Sigmoid colon (tissue), 7 donors: Measurements from ENCODE around the gene TMEM198. TPM values are rescaled to one million over a fixed set of nuclear protein-coding genes. Genes with fewer than 3 reads are reported as not detected.
A peak's percentile ranks its signal among the peaks of the same experiment; 100 is the strongest.

Experiments used
- DNase-seq: peaks from one replicate; pipeline ENCODE4 v3.0.0-alpha.2; 2019
- H3K27ac ChIP-seq, 4 donors: fragments of 200-600 bp; sonication (generic); one replicate each; pipeline ENCODE4 v1.5.1; 2016 to 2019; ENCODE audit warnings: mild to moderate bottlenecking in 1 of 4
- H3K27me3 ChIP-seq, 3 donors: fragments of 200-600 bp; sonication (generic); one replicate each; pipeline ENCODE4 v1.5.1; 2019; ENCODE audit warnings: mild to moderate bottlenecking in 1 of 3
- H3K36me3 ChIP-seq, 4 donors: fragments of 200-600 bp; sonication (generic); one replicate each; pipeline ENCODE4 v1.5.1; 2016 to 2019
- H3K4me1 ChIP-seq, 4 donors: fragments of 200-600 bp; sonication (generic); one replicate each; pipeline ENCODE4 v1.5.1; 2017 to 2019
- H3K4me3 ChIP-seq, 4 donors: fragments of 200-600 bp; sonication (generic); one replicate each; pipeline ENCODE4 v1.5.1; 2017 to 2019; ENCODE audit warnings: mild to moderate bottlenecking in 2 of 4, moderate library complexity in 1 of 4
- H3K9me3 ChIP-seq, 4 donors: fragments of 200-600 bp in 3 of 4; sonication (generic) in 3 of 4; one replicate each; pipeline versions ENCODE4 v1.5.1 to v1.6.1; 2013 to 2019
- CTCF ChIP-seq, 4 experiments: fragments of 450-650 bp in 3 of 4; fragments of 200-600 bp in 1 of 4; IDR thresholded peaks; one replicate each; pipeline ENCODE4 v1.5.1; 2016 to 2019; ENCODE audit warnings: antibody characterized with exemption in 4 of 4, mild to moderate bottlenecking in 3 of 4, moderate library complexity in 2 of 4
- EP300 ChIP-seq, 4 donors: sonication (generic); formaldehyde crosslinking; IDR thresholded peaks; one replicate each; pipeline ENCODE4 v1.6.1; 2017; ENCODE audit warnings: antibody characterized with exemption in 4 of 4
- POLR2A ChIP-seq, 2 donors: fragments of 450-650 bp; IDR thresholded peaks; one replicate each; pipeline ENCODE4 v1.6.1; 2016; ENCODE audit warnings: antibody characterized with exemption in 2 of 2, mild to moderate bottlenecking in 2 of 2, moderate library complexity in 2 of 2
- POLR2AphosphoS5 ChIP-seq, 4 donors: sonication (generic); formaldehyde crosslinking; IDR thresholded peaks; one replicate each; pipeline ENCODE4 v1.6.1; 2017; ENCODE audit warnings: antibody characterized with exemption in 4 of 4
- WGBS, 2 donors: extraction: QIAGEN DNeasy Blood & Tissue Kit; methylation state at CpG; one replicate each; pipeline ENCODE4 v1.1.7; 2013; 5-methylcytosine and 5-hydroxymethylcytosine counted together
- intact Hi-C: fragments of 100-400 bp; cut with DNase I; formaldehyde crosslinking; loops from one replicate; pipeline ENCODE4 v1.15.1; 2023
- polyA plus RNA-seq, 3 donors: library from polyadenylated mRNA; stranded (reverse); fragments of 200-250 nt; gene quantifications; one replicate each; pipeline ENCODE4 v1.2.3, GENCODE V29; 2013
- total RNA-seq, 4 donors: library from RNA; depleted of rRNA; stranded (reverse); fragments of >200 nt; gene quantifications; one replicate each; pipeline ENCODE4 v1.1.0, GENCODE V29; 2016
- donor health status: healthy with polysubstance abuse.
- donor health status: Bipolar disorder and iron deficiency.
- donor health status: healthy.

TMEM198 gene
- total and polyA plus RNA-seq, 7 donors, result 0.71 to 3.9 (median 1.6) TPM; not detected in 1

DNA sequence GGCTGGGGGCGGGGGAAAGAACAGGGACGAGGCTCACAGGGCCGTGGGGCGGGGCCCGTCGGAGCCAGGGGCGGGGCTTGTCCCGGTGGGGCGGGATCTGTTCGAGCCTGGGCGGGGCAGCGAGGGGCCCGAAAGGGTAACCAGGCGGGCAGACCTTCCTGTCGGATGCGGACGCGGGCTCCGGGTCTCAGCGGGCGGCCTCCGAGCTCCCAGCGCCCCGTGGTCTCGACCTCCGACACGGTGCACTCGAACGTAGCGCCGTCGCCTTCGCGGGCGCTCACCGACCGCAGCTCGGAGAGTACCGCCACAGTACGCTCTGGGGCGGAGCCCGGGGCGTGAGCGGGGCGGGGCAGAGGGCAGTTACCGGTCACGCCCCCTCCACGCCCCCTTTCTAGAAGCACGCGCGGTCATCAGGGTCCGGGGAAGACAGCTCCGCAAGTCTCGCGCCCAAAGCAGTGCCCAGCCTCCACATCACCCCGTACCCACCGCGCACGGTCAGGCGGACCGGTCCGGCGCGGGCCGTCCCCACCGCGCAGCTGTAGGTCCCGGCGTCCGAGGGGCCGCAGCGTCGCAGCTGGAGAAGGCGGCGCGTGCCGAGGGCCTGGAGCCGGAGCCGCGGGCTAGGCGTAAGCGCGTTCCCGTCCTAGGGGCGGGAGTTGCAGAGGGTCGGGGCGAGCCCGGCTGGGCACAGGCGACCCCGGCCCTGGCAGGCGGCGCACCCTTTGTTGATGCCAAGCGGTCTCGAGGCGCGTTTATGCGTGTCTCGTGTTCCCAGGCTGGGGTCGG lies 8.7 kb downstream of the TMEM198 start:
- Histone ChIP-seq H3K4me3 (peak overlapping the region; percentile 49 to 64 (median 56)), H3K27ac (peak overlapping the region; percentile 50 to 78 (median 66)), H3K27me3 (peaks cover 0 to 13% (median 0%) of the 10 kb centered on the region in 3 donors), H3K9me3 (no peaks in the 10 kb centered on the region), H3K4me1 (peaks cover 0 to 27% (median 21%) of the 10 kb centered on the region in 4 donors), H3K36me3 (peaks cover 0 to 19% (median 0%) of the 10 kb centered on the region in 4 donors)
- DNase-seq, result peak; percentile 93
- TF ChIP-seq CTCF (IDR thresholded peaks at IDR 0.05) (no peak), POLR2AphosphoS5 (IDR thresholded peaks at IDR 0.05) (peak in 3 of 4 donors; percentile 29 to 47 (median 36))
- intact Hi-C loops, result loop anchor here (1.0 kb wide), 1 partner anchor 45 kb away; the partner anchor contains the start of gene STK11IP
- WGBS, 2 donors, result 2% methylated on average over 99 of the region's 99 CpGs

- Histone ChIP-seq H3K4me3 (peak overlapping the region; percentile 49 to 64 (median 56)), H3K27ac (peak overlapping the region in 2 of 4 donors; percentile 69 to 78), H3K27me3 (peaks cover 0 to 13% (median 0%) of the 10 kb centered on the region in 3 donors), H3K36me3 (peaks cover 0 to 19% (median 0%) of the 10 kb centered on the region in 4 donors), H3K4me1 (peaks cover 0 to 27% (median 21%) of the 10 kb centered on the region in 4 donors), H3K9me3 (no peaks in the 10 kb centered on the region)
- DNase-seq, result no peak
- TF ChIP-seq CTCF (IDR thresholded peaks at IDR 0.05) (no peak), EP300 (IDR thresholded peaks at IDR 0.05) (no peak), POLR2AphosphoS5 (IDR thresholded peaks at IDR 0.05) (no peak), POLR2A (IDR thresholded peaks at IDR 0.05) (no peak)
- intact Hi-C loops, result loop anchor here (1.0 kb wide), 1 partner anchor 44 kb away; the partner anchor contains the start of gene STK11IP
- 23 to 37% methylated on average over 7 of the region's 7 CpGs for WGBS, 2 donors
Measured at GRCh38 chr2:219553168-219553417, 9.3 kb downstream of the TMEM198 start.

GRCh38 chr2:219553463-219553963 lies 9.7 kb downstream of the TMEM198 start:
- WGBS, 2 donors, result 80 to 86% methylated on average over 12 of the region's 12 CpGs
- Histone ChIP-seq H3K27ac (no peak overlapping the region), H3K4me1 (peaks cover 0 to 27% (median 21%) of the 10 kb centered on the region in 4 donors), H3K27me3 (peaks cover 0 to 13% (median 0%) of the 10 kb centered on the region in 3 donors), H3K4me3 (peak overlapping the region in 1 of 4 donors; percentile 62), H3K9me3 (no peaks in the 10 kb centered on the region), H3K36me3 (peaks cover 0 to 19% (median 0%) of the 10 kb centered on the region in 4 donors)
- no peak for DNase-seq
- no peak for TF ChIP-seq POLR2A (IDR thresholded peaks at IDR 0.05)
- no peak for TF ChIP-seq POLR2AphosphoS5 (IDR thresholded peaks at IDR 0.05)
- TF ChIP-seq CTCF (IDR thresholded peaks at IDR 0.05), result no peak
- no peak for TF ChIP-seq EP300 (IDR thresholded peaks at IDR 0.05)
- intact Hi-C loops, result loop anchor here (1.0 kb wide), 1 partner anchor 44 kb away; the partner anchor contains the start of gene STK11IP

- H3K9me3 ChIP-seq, result no peaks in the 10 kb centered on the region
- peaks cover 0 to 27% (median 21%) of the 10 kb centered on the region in 4 donors for H3K4me1 ChIP-seq
- peaks cover 0 to 24% (median 0%) of the 10 kb centered on the region in 4 donors for H3K36me3 ChIP-seq
- no peak for DNase-seq
- H3K27me3 ChIP-seq, result peaks cover 0 to 13% (median 0%) of the 10 kb centered on the region in 3 donors
- intact Hi-C loops, result no loop called here
- TF ChIP-seq EP300 (IDR thresholded peaks at IDR 0.05) (no peak), POLR2AphosphoS5 (IDR thresholded peaks at IDR 0.05) (no peak), POLR2A (IDR thresholded peaks at IDR 0.05) (no peak), CTCF (IDR thresholded peaks at IDR 0.05) (no peak)
- no peak overlapping the region for H3K27ac ChIP-seq
- H3K4me3 ChIP-seq, result no peak overlapping the region
- 90 to 95% methylated on average over 15 of the region's 15 CpGs for WGBS, 2 donors
Measured at GRCh38 chr2:219554350-219554749, 10.5 kb downstream of the TMEM198 start.
